GM21423 (cell line): ENCODE data around the gene DEGS1.

Experiments used
- ATAC-seq: cut with Tn5 transposase; IDR thresholded peaks from one replicate; pipeline ENCODE4 v1.9.1; 2021; ENCODE audit warnings: mild to moderate bottlenecking, moderate library complexity; ENCODE audit not compliant: unreplicated experiment

DEGS1 gene

GRCh38 chr1:224212618-224213061 is 29.6 kb downstream of the DEGS1 start:
- ATAC-seq, result no peak

GRCh38 chr1:224213438-224214119 is 30.5 kb downstream of the DEGS1 start:
- ATAC-seq, result no peak

- ATAC-seq, result no peak
These were observed 33.3 kb downstream of the DEGS1 start for GRCh38 chr1:224216382-224216781.

GRCh38 chr1:224217655-224218623 is 34.9 kb downstream of the DEGS1 start:
- no peak for ATAC-seq

GRCh38 chr1:224219011-224219611 is 36.1 kb downstream of the DEGS1 start:
- ATAC-seq, result no peak

- no peak for ATAC-seq
These were observed 36.6 kb downstream of the DEGS1 start for GRCh38 chr1:224219612-224220059.

- ATAC-seq, result no peak
These were observed 41.0 kb downstream of the DEGS1 start for GRCh38 chr1:224223819-224224714.

- no peak for ATAC-seq
These were observed 43.9 kb downstream of the DEGS1 start for GRCh38 chr1:224226849-224227502.

GRCh38 chr1:224234017-224234416 is 51.0 kb downstream of the DEGS1 start:
- no peak for ATAC-seq

- no peak for ATAC-seq
These were observed 52.9 kb downstream of the DEGS1 start for GRCh38 chr1:224235813-224236493.

GRCh38 chr1:224237119-224237881 is 54.3 kb downstream of the DEGS1 start:
- no peak for ATAC-seq

- no peak for ATAC-seq
These were observed 55.2 kb downstream of the DEGS1 start for GRCh38 chr1:224238212-224238611.

- ATAC-seq, result no peak
These were observed 55.7 kb downstream of the DEGS1 start for GRCh38 chr1:224238756-224239155.
